Gastroesophageal sphincter (tissue), 4 donors: Measurements from ENCODE around the gene PEMT. TPM values are rescaled to one million over a fixed set of nuclear protein-coding genes. Genes with fewer than 3 reads are reported as not detected.

Experiments
- ATAC-seq: fragments of 150-250 bp; one replicate; pipeline ENCODE4 v1.9.1; 2016; ENCODE audit warnings: mild to moderate bottlenecking, moderate library complexity
- H3K27ac ChIP-seq, 4 donors: fragments of 200-600 bp; sonication (generic) in 3 of 4; 1 replicate in 3 of 4; 2 replicates in 1 of 4; pipeline ENCODE4 v1.5.1; 2016 to 2019
- H3K27me3 ChIP-seq: fragments of 200-600 bp; sonication (generic); one replicate; pipeline ENCODE4 v1.5.1; 2019
- H3K36me3 ChIP-seq, 2 donors: fragments of 200-600 bp; sonication (generic); one replicate each; pipeline ENCODE4 v1.5.1; 2019; ENCODE audit warnings: control low read depth in 1 of 2
- H3K4me1 ChIP-seq, 3 donors: fragments of 200-600 bp; sonication (generic); 1 replicate in 2 of 3; 2 replicates in 1 of 3; pipeline ENCODE4 v1.5.1; 2016 to 2019; ENCODE audit warnings: control low read depth in 2 of 3
- H3K4me3 ChIP-seq, 2 donors: fragments of 200-600 bp; sonication (generic); one replicate each; pipeline ENCODE4 v1.5.1; 2019; ENCODE audit warnings: mild to moderate bottlenecking in 1 of 2, moderate library complexity in 1 of 2
- H3K9me3 ChIP-seq, 3 donors: fragments of 200-600 bp; sonication (generic); one replicate each; pipeline ENCODE4 v1.5.1; 2017 to 2019; ENCODE audit warnings: control low read depth in 2 of 3
- CTCF ChIP-seq, 4 experiments: fragments of 200-600 bp in 2 of 4; fragments of 450-650 bp in 2 of 4; sonication (generic) in 1 of 4; IDR thresholded peaks; one replicate each; pipeline ENCODE4 v1.5.1; 2017 to 2019; ENCODE audit warnings: antibody characterized with exemption in 4 of 4, mild to moderate bottlenecking in 2 of 4, moderate library complexity in 2 of 4
- EP300 ChIP-seq: sonication (generic); formaldehyde crosslinking; IDR thresholded peaks from one replicate; pipeline ENCODE4 v1.6.1; 2017; ENCODE audit warnings: antibody characterized with exemption, mild to moderate bottlenecking
- POLR2A ChIP-seq, 2 donors: fragments of 450-650 bp; IDR thresholded peaks; one replicate each; pipeline ENCODE4 v1.6.1; 2017; ENCODE audit warnings: antibody characterized with exemption in 2 of 2, mild to moderate bottlenecking in 2 of 2, moderate library complexity in 1 of 2
- POLR2AphosphoS5 ChIP-seq: sonication (generic); formaldehyde crosslinking; IDR thresholded peaks from one replicate; pipeline ENCODE4 v1.6.1; 2017; ENCODE audit warnings: antibody characterized with exemption
- WGBS, 2 donors: methylation state at CpG; one replicate each; pipeline ENCODE4 v1.1.5; 2018; ENCODE audit warnings: low coverage in 1 of 2; 5-methylcytosine and 5-hydroxymethylcytosine counted together
- total RNA-seq, 4 donors: library from RNA; depleted of rRNA; stranded (reverse); fragments of >200 nt; gene quantifications; one replicate each; pipeline ENCODE4 v1.1.0, GENCODE V29; 2016

Gene PEMT
- total RNA-seq, 4 donors from 2014 or later = 8.6 to 20.7 (median 17.5) TPM

DNA sequence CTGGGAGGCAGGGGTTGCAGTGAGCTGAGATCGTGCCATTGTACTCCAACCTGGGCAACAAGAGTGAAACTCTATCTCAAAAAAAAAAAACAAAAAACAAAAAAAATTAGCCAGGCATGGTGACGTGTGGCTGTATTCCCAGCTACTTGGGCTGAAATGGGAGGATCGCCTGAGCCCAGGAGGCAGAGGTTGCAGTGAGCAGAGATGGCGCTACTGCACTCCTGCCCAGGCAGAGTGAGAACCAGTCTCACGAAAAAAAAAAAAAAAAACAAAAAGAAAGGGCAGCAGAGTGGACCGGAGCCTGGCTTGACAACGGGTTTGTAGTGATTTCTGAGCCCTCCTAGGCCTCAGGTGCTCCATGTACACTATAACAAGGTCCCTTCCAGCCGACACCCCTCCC lies 33.1 kb downstream of the PEMT start:
- H3K27ac ChIP-seq = no peak overlapping the region

GRCh38 chr17:17557796-17558195 lies 33.7 kb downstream of the PEMT start:
- WGBS, 2 donors = no CpG with 5 or more reads among the region's 9 CpGs
- Histone ChIP-seq H3K4me3 (no peak overlapping the region), H3K9me3 (no peaks in the 10 kb centered on the region), H3K36me3 (no peaks in the 10 kb centered on the region), H3K4me1 (no peaks in the 10 kb centered on the region), H3K27ac (no peak overlapping the region), H3K27me3 (no peaks in the 10 kb centered on the region)
- TF ChIP-seq CTCF (IDR thresholded peaks at IDR 0.05) (no peak), POLR2AphosphoS5 (no peak), EP300 (no peak), POLR2A (IDR thresholded peaks at IDR 0.05) (no peak)
- no peak for ATAC-seq

More for the DNA sequence above, 33.1 kb downstream of the PEMT start:
- no peaks in the 10 kb centered on the region for H3K27me3 ChIP-seq
- WGBS, 2 donors = 82 to 90% methylated on average over 2 to 4 of the region's 8 CpGs
- H3K4me3 ChIP-seq = no peak overlapping the region
- no peaks in the 10 kb centered on the region for H3K36me3 ChIP-seq
- no peaks in the 10 kb centered on the region for H3K9me3 ChIP-seq
- H3K4me1 ChIP-seq = no peaks in the 10 kb centered on the region
- no peak for ATAC-seq
- no peak for TF ChIP-seq CTCF (IDR thresholded peaks at IDR 0.05)
- TF ChIP-seq EP300 = no peak
- no peak for TF ChIP-seq POLR2A (IDR thresholded peaks at IDR 0.05)
- TF ChIP-seq POLR2AphosphoS5 = no peak

- WGBS, 2 donors = 80 to 100% methylated on average over 1 to 2 of the region's 4 CpGs
- no peak for ATAC-seq
- H3K9me3 ChIP-seq = no peaks in the 10 kb centered on the region
- no peaks in the 10 kb centered on the region for H3K4me1 ChIP-seq
- TF ChIP-seq EP300 (no peak), POLR2A (IDR thresholded peaks at IDR 0.05) (no peak), POLR2AphosphoS5 (no peak), CTCF (IDR thresholded peaks at IDR 0.05) (no peak)
- no peaks in the 10 kb centered on the region for H3K36me3 ChIP-seq
- no peak overlapping the region for H3K27ac ChIP-seq
- H3K4me3 ChIP-seq = no peak overlapping the region
- no peaks in the 10 kb centered on the region for H3K27me3 ChIP-seq
Observed at GRCh38 chr17:17556671-17557070, 34.8 kb downstream of the PEMT start.

- TF ChIP-seq POLR2AphosphoS5 (no peak), POLR2A (IDR thresholded peaks at IDR 0.05) (no peak), EP300 (no peak), CTCF (IDR thresholded peaks at IDR 0.05) (no peak)
Observed at GRCh38 chr17:17555906-17556305, 35.6 kb downstream of the PEMT start.

DNA sequence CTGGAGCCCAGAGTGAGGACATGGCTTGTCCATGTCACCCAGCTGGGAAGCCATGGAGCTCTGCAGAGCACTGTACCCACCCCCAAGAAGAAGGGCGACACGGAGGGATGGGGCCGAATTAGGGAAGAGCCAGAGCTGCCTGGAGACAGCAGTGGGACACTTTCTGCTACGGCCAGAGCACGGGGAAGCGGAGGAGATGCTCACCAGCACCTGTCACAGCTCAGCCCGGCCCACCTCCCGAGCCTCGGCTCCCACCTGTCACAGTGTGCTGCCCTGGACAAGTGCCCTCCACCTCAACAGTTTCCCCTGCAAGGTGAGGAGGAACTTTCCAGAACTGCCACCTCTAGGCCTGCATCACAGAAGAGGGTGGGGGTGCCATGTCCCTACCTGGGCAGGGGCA lies 36.4 kb downstream of the PEMT start:
- Histone ChIP-seq H3K27me3 (no peaks in the 10 kb centered on the region), H3K4me1 (no peaks in the 10 kb centered on the region), H3K36me3 (no peaks in the 10 kb centered on the region), H3K4me3 (no peak overlapping the region), H3K9me3 (no peaks in the 10 kb centered on the region), H3K27ac (no peak overlapping the region)
- TF ChIP-seq EP300 = no peak
- no peak for TF ChIP-seq POLR2A (IDR thresholded peaks at IDR 0.05)
- ATAC-seq = no peak
- 91 to 96% methylated on average over 4 to 7 of the region's 9 CpGs for WGBS, 2 donors

More at GRCh38 chr17:17555906-17556305, 35.6 kb downstream of the PEMT start:
- Histone ChIP-seq H3K9me3 (no peaks in the 10 kb centered on the region), H3K4me1 (no peaks in the 10 kb centered on the region), H3K27ac (no peak overlapping the region), H3K4me3 (no peak overlapping the region), H3K27me3 (no peaks in the 10 kb centered on the region), H3K36me3 (no peaks in the 10 kb centered on the region)
- WGBS, 2 donors = 100% methylated on average over 1 of the region's 8 CpGs; no CpG with 5 or more reads in 1 of the 2 donors
- ATAC-seq = no peak
